DMS 273 (cell line): ENCODE data around the gene RABL6.
"Not testable (repeated sequence)": the region's sequence is repeated elsewhere in the genome, so short reads cannot be mapped to it uniquely, and the experiment has no call there.

ENCODE experiments used
- DNase-seq: peaks from one replicate; lab custom pipeline; 2025; ENCODE audit not compliant: unreplicated experiment; lab: John Stamatoyannopoulos, UW

Gene RABL6

DNA sequence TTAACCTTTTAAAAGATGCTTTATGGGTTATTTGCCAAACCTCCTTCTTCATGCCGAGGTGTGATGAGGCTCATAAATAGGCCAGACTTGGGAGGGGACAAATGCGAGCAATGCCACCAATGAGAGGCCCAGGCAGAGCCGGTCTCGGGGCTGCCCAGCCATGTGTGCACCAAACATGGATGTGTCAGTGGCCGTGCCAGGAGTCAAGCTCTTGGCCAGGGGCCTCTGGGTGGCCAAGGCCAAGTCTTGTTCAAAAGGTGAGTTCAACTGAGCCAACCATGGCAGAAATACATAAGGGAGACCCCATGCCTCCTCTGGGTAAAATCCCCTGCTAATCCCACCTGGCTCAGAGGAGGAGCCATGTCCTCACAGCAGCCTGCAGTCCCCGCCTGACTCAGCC lies 32.6 kb upstream of the RABL6 start:
- no peak for DNase-seq

DNA sequence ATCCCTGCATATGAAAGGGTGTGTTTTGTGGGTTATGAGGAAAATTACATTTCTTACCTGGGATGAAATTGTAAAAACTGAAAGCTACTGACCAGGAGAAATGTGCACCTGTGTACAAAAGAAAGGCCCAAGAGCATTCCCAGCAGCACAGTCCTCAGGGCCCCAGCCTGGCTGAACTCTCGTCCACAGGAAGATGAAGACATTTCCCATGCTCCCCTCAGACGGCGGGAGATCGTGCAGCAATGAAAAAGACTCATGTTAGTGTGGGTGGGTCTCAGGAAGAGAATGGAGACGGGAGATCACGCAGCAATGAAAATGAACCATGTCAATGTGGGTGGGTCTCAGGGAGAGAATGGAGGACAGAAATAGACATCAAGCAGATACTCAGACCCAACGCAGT lies 30.8 kb upstream of the RABL6 start:
- DNase-seq, result no peak

DNA sequence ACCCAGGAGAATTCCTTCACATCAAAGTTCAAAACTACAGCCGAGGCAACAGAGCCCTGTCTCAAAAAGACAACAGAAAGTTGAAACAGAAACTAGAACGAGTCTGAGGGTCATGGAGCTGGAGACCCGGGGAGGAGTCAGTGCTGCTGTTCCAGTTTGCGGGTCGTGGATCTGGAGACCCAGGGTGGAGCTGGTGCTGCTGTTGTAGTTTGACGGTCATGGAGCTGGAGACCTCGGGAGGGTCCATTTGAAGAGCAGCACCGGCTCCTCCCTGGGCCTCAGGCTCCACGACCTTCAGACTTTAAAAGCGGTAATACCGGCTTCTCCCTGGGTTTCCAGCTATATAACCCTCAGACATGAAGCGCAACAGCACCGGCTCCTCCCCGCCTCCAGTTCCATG lies 30.4 kb upstream of the RABL6 start:
- DNase-seq, result no peak

DNA sequence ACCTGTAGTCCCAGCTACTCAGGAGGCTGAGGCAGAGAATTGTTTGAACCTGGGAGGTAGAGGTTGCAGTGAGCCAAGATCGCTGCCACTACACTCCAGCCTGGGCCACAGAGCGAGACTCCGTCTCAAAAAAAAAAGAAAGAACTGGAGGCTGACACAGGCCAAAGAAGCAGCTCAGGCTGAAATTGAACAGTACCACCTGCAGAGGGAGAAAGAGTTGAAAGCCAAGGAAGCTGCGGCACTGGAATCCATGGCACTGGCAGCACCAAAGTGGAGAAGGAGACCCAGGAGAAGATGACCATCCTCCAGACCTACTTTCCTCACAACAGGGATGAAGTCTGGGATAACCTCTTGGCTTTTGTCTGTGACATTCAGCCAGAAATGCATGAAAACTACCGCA lies 27.9 kb upstream of the RABL6 start:
- DNase-seq, result peak; percentile 29

DNA sequence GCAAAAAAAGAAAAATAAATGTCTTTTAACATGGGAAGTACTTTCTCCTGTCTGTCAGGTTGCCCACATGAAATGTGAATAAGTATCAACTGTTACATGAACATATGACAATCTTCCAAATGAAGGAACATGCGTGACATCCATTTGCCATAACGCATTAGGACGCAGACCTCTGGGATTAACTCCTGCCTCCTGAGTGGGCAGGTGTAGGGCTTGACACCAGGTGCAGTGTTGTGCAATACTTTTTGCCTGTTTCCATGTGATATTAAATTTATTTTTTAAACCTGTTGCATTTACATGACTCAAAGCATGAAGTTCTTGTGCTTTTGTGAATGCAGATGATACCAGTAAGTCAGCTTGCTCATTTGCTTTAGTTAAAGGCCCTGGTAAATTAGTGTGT lies 25.3 kb upstream of the RABL6 start:
- no peak for DNase-seq

DNA sequence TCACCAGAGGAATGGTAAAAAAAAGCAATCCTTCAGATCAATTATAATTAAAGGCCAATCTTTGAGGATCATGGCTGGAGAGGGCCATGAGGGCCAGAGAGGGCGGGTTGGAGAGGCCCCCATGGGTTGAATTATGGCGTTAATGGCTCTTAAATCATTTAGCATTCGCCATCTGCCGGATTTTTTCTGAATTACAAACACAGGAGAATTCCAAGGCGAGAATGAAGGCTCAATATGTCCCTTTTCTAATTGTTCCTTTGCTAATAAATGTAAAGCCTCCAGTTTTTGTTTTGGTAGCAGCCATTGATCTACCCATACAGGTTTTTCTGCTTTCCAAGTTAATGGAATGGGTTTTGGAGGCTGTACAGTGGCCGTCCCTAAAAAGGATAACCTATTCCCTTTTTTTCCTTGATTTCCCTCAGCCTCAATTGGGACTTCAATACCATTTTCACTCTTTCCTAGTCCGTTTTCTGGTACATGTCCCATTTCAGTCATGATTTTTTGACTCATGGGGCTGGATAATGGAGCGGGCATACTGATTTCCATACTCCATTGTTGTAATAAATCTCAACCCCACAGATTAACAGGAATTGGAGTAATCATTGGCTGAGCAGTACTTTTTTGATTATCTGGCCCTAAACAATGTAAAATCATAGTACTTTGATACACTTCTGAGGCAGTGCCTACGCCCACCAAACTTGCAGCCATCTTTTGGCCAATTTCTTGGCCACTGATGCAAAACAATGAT lies 23.3 kb upstream of the RABL6 start:
- peak; percentile 81 for DNase-seq

DNA sequence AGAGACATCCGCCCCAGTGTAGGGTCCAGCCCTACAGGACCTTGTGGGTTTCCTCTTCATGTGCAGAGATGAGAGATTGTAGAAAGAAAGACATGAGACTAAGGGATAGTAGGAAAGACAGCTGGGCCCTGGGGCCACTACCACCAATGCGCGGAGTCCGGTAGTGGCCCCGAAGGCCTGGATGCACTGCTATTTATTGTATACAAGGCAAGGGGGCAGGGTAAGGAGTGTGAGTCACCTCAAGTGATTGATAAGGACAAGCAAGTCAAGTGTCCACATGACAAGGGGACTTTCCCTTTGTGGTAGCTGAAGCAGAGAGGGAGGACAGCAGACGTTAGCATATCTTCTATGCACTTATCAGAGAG lies 22.8 kb upstream of the RABL6 start:
- no peak for DNase-seq

DNA sequence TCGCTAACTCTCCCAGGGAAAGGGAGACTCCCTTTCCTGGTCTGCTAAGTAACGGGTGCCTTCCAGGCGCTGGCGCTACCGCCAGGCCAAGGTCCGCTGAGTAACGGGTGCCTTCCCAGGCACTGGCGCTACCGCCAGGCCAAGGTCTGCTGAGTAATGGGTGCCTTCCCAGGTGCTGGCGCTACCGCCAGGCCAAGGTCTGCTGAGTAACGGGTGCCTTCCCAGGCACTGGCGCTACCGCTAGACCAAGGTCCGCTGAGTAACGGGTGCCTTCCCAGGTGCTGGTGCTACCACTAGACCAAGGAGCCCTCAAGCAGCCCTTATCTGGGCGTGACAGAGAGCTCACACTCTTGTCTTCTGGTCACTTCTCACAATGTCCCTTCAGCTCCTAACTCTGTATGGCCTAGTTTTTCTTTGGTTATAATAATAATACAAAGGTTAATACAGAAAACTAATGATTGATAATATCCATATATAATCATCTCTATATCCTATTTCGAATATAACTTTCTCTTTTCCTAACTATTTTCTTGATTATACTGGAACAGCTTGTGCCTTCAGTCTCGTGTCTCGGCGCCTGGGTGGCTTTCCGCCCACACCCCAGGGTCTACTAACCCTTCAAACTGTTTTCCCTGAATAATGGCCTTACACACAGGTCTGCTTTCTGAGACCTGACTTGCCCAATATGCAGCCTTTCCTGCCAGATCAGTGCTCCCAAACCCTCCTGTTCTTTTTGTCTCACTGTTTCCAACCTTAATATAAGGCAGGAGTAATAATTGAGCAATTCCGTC lies 22.0 kb upstream of the RABL6 start:
- DNase-seq, result not testable (repeated sequence)

DNA sequence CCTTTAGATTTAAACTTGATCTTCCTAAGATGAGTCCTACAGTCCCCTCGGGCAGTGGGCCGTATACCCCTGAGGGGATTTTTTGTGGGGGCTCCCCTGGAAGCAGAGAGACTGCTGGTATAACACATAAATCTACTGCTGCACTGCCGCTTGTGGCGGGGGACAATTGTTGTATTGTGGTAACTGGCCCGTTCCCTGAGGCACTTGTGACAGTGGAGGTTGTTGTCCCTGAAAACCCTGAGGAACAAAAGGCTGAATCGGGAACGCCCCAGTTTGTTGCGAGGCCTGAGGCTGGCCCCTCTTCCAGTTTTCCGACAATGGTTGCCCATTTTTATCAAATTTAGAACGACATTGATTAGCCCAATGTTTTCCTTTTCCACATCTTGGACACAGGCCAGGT lies 21.3 kb upstream of the RABL6 start:
- DNase-seq, result no peak

DNA sequence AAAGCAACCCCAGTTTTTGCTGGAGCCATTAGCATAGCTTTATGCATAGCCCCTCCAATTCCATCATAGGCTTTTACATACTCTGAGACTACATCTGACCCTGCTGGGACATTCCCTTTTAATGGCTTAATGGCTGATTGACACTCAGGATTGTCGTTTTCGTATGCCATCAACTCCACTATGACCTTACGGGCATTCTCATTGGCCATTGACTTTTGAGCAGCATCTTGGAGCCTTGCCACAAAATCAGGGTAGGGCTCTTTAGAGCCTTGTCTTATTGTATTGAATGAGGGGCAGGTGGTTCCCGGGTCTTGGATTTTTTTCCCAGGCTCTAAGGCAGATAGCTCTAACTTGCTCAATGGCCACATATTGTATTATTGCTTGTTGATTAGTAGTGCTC lies 20.8 kb upstream of the RABL6 start:
- not testable (repeated sequence) for DNase-seq

DNA sequence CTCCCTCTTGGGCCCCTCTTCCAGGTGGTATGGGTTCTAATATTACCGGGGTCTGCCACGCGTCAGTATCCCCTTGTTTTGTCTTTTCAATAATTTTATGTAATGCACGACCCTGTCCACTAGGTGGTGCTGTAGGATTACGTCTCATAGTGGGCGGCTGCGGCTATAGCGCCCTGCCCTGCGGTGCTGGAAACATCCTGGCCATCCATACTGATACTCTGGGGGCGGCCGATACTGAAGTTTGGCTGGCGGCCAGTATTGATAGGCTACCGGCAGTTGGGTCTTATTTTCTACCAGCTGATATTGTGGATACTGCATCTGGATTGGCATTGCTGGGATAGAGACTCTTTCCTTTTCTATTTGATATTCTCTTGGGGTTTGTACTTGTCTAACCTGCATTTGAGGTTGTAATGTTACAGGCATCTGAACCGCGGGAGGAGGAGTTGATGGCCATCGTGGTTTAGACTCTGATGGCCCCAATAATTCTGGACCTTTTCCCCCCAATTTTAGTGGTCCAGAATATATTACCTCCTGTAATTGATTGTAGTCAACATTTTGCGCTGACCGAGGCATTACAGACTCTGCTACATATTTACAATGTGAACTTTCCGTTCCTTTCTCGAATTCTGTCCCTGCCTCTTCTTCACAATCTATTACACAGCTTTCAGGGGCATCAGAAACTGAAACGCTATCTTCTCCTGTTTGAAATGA lies 19.9 kb upstream of the RABL6 start:
- DNase-seq, result peak; percentile 84

DNA sequence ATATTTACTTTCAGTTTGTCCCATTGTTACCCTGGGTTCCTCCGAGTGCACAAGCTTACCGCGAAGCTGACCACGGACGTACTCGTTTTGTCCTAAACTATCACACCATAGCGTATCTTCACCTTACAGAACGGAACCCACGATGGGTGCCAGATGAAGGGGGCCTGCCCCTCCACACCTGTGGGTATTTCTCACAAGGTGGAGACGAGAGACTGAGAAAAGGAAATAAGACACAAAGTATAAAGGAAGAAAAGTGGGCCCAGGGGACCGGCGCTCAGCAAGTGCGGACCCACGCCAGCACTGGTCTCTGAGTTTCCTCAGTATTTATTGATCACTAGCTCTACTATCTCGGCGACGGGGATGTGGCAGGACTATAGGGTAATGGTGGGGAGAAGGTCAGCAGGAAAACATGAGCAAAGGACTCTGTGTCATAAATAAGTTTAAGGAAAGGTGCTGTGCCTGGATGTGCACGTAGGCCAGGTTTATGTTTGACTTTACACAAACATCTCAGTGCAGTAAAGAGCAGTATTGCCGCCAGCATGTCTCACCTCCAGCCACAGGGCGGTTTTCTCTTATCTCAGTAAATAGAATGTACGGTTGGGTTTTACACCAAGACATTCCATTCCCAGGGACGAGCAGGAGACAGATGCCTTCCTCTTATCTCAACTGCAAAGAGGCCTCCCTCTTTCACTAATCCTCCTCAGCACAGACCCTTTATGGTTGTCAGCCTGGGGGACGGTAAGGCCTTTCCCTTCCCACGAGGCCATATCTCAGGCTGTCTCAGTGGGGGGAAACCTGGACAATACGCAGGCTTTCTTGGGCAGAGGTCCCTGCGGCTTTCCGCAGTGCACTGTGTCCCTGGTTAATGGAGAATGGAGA lies 18.9 kb upstream of the RABL6 start:
- DNase-seq, result not testable (repeated sequence)

DNA sequence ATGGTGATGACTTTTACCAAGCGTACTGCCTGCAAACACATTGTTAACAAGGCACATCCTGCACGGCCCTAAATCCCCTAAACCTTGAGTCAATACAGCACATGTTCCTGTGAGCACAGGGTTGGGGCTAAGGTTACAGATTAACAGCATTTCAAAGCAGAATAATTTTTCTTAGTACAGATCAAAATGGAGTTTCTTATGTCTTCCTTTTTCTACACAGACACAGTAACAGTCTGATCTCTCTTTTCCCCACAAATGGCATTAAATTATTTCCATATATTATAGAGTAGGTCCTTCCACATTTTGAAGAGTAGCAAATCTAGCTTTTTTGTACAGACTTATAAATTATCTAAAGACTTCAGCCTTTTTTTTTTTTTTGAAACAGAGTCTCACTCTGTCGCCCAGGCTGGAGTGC lies 18.2 kb upstream of the RABL6 start:
- DNase-seq, result no peak

DNA sequence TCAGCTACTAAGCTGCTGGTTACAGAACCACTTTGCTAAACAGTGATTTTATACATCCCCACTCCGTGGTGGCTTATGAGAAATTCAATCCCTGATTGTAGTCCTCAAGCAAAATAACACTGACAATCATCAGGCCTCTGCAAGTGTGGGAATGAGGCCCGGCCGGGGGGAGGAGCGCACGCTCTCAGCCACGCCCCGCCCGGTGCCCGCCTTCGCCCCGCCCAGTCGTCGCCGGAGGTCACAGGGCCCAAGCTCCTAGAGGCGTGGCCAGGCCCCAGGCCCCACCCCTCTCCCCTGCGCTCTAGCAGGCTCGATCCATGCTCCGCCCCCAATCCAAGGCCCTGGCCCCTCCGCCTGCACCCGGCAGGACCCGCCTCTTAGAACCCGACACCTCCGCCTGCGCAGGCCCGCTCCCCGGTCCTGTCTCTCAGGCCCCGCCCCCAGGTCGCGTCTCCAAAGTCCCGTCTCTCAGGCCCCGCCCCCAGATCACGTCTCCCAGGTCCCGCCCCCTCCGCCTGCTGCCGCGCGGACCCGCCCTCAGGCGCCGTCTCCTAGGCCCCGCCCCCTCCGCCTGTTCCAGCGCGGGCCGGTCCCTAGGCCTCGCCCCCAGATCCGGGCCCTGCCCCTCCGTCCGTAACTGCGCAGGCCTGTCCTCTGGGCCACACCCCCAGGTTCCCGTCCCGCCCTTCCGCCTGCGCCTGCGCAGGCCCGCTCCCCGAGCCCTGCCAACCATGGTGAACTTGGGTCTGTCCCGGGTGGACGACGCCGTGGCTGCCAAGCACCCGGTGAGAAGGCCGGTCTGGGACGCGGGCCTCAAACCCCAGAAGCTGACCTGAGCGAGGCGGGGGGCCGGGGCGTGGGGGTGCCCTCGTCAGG lies 16.9 kb upstream of the RABL6 start, which contains the start of gene TMEM141:
Gene TMEM141, plus strand, starts transcription at position 705 of the 876 bp plus-strand sequence. Its CDS starts 27 bp downstream, at position 732.
- peak; percentile 100 for DNase-seq

DNA sequence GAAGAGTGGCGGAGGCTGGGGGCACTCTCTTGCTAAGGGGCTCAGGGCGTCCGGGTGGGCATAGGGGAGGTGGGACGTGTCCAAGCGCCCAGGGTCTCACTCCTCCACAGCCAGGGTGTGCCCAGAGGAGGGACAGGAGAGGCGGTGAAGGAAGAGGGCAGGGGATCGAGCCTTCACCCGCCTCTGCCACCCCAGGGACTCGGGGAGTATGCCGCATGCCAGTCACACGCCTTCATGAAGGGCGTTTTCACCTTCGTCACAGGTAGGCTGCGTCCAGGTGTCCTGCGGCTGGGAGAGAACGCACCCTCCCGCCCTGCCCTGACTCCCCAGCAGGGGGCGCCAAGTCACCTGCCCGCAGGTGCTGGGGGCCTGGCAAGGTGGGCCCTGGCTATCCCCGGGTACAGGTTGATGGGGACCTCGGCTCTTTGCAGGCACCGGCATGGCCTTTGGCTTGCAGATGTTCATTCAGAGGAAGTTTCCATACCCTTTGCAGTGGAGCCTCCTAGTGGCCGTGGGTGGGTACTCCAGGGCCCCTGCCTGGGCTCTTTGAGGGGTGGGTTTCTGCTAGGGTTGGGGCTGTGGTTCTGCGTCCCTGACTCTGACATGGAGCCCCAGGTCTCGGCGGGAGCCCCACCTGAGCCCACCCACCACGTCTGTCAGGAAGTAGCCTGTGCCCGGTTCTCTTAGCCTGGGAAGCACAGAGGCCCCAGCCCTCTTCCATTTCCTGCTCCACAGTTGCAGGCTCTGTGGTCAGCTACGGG lies 16.1 kb upstream of the RABL6 start:
- peak; percentile 64 for DNase-seq

DNA sequence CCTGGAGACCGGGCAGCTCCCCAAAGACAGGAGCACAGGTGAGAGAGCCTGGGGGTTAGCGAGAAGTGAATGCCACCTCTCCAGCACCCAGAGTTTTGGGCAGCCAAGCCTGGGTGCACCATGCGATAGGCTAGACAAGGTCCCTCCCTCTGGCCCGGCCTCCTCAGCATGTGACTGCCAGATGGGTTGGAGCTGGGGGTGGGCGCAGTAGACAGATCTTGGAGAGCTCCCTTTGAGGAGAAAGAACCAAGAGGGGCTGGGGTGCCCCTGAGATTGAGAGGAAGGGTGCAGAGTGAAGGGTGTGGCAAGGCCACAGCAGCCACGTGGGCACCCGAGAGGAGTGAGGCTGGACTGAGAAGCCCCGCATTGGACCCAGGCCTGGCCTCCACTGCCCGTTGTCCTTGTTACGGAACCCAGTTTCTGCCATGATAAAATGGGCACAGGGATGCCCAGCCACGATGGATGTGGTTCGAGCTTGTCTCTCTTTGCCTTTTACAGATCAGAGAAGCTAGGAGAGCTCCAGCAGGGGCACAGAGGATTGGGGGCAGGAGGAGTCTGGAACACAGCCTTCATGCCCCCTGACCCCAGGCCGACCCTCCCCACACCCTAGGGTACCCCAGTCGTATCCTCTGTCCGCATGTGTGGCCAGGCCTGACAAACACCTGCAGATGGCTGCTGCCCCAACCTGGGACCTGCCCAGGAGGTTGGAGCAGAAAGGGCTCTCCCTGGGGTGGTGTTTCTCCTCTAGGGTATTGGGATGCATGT lies 15.2 kb upstream of the RABL6 start:
- DNase-seq, result no peak

DNA sequence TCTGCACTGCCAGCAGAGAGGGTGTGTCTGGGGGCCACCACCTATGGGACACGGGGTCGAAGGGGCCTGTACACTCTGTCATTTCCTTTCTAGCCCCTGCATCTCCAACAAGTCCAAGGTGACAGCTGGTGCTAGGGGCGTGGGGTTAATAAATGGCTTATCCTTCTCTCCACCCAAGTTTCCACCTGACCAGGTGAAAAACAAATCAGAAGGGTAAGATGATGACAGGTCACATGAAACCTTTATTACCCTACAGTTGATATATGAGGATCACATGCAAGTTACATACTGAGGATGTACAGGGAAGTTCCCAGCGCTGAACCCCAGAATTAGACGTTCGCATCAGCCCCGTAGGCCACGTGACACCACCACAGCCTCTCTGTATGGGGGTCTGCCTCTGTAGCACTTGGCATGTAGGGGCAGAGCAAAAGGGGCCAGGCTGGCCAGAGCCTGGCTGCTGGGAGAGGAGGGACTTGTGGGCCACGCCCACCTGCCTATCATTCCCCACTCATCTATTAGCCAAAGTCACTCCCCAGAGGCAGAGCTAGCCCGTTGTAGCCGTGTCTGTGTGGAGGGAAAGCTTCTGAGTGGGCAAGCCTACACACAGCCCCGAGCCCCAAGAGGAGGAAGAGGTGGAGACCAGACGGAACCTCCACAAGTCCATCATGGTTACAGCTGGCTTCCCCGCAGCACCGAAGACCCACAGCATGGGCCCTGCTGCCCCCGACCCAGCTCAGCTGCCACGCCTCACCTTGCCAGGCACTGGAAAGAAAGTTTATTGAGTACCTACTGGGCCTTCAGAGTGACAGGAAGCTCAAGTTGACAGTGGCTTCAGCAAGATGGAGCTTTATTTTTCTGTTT lies 14.4 kb upstream of the RABL6 start:
- peak; percentile 49 for DNase-seq
